GM19043 (cell line): ENCODE data around the gene MLC1.

Experiments used
- ATAC-seq: cut with Tn5 transposase; IDR thresholded peaks from one replicate; pipeline ENCODE4 v1.9.1; 2021; ENCODE audit warnings: low read depth; ENCODE audit not compliant: unreplicated experiment

MLC1 gene

GRCh38 chr22:50085211-50085972 is at the start of gene MLC1:
TSS of gene MLC1 (minus strand) at chr22:50085426. CDS start at chr22:50084902, 524 bp downstream.
- ATAC-seq = no peak

- no peak for ATAC-seq
These were observed 49.3 kb upstream of the MLC1 start for GRCh38 chr22:50134481-50134880.

- ATAC-seq = no peak
These were observed 46.7 kb upstream of the MLC1 start for GRCh38 chr22:50131894-50132293.

GRCh38 chr22:50129121-50129736 is 44.0 kb upstream of the MLC1 start:
- no peak for ATAC-seq

GRCh38 chr22:50125029-50125428 is 39.8 kb upstream of the MLC1 start:
- no peak for ATAC-seq

GRCh38 chr22:50123119-50123518 is 37.9 kb upstream of the MLC1 start:
- no peak for ATAC-seq

GRCh38 chr22:50121202-50121740 is 36.0 kb upstream of the MLC1 start:
- no peak for ATAC-seq

GRCh38 chr22:50119768-50120251 is 34.6 kb upstream of the MLC1 start:
- ATAC-seq = no peak

GRCh38 chr22:50119169-50119767 is 34.0 kb upstream of the MLC1 start:
- no peak for ATAC-seq

GRCh38 chr22:50118557-50119168 is 33.4 kb upstream of the MLC1 start:
- ATAC-seq = no peak

- no peak for ATAC-seq
These were observed 32.9 kb upstream of the MLC1 start for GRCh38 chr22:50118129-50118528.

GRCh38 chr22:50117168-50117762 is 32.0 kb upstream of the MLC1 start:
- no peak for ATAC-seq

GRCh38 chr22:50115693-50116092 is 30.5 kb upstream of the MLC1 start:
- no peak for ATAC-seq

GRCh38 chr22:50114221-50115021 is 29.2 kb upstream of the MLC1 start:
- ATAC-seq = no peak

GRCh38 chr22:50112151-50113118 is 27.2 kb upstream of the MLC1 start:
- no peak for ATAC-seq

GRCh38 chr22:50111056-50111455 is 25.8 kb upstream of the MLC1 start:
- ATAC-seq = no peak

- ATAC-seq = no peak
These were observed 22.3 kb upstream of the MLC1 start for GRCh38 chr22:50107529-50107928.

GRCh38 chr22:50105208-50106100 is 20.2 kb upstream of the MLC1 start:
- no peak for ATAC-seq
